ENCODE results near the gene THRB.

GRCh38 chr3:24437326-24437725 is 57.3 kb downstream of the THRB start:
- TF ChIP-seq POLR2A (IDR thresholded peaks at IDR 0.05) = no peak
- no peak for TF ChIP-seq CTCF (IDR thresholded peaks at IDR 0.05)
